GM12892 (cell line): Measurements from ENCODE around the gene ESRRB.

Experiments used
- POLR2A ChIP-seq: IDR thresholded peaks from 2 replicates; pipeline ENCODE4 v1.6.1; 2011; ENCODE audit warnings: low read depth, low read length, control low read depth
- POLR2AphosphoS5 ChIP-seq: IDR thresholded peaks from 2 replicates; pipeline ENCODE4 v1.6.1; 2011; ENCODE audit warnings: low read depth, low read length, control low read depth
- TAF1 ChIP-seq: IDR thresholded peaks from 2 replicates; pipeline ENCODE4 v1.6.1; 2011; ENCODE audit warnings: low read depth, mild to moderate bottlenecking, control low read depth, low read length, borderline replicate concordance

GRCh38 chr14:76434220-76434619, 58.3 kb downstream of the ESRRB start:
- TF ChIP-seq TAF1 (no peak), POLR2AphosphoS5 (no peak), POLR2A (no peak)
